ENCODE measurements around the gene RRM2.

The RRM2 gene

DNA sequence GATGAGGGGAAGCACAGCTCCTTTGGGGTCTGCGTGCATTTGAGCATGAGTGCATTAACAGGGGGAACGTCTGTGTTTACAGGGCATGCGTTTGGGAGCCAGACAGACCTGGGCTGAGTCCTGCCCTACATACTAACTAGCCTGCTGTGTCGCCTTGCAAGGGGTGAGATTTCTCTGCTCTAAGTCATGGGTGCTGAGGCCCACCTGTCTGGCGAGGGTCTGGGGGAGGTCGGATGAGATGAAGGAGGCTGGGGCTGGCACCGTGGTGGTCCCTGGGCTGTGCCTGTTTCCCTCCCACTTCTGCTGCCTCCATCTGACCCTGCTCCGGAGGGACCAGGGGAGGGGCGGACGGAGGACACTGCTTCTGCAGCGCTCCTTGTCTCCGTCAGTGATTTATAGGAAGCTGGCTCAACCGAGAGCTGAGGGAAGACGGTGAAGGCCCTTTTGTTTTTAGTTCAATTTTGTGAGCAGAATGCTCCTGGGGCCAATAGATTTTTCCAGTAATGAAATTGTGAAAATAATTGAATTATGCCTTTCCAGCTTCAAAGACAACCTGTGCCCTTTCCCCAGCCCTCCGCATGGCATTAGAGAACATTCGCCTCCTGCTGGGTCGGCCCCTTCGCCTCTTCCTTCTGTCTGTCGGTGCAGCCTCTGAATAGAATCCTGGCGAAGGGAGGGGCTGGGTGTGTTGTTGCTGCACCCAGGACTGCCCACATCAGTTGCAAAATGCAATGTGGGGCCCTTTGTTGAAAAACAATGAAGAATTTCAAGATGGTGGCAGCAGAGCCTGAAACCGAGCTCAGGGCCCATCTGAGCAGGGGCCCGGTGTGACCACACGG, 49.7 kb downstream of the RRM2 start:
- DNase-seq (ENCODE audit: low spot score), result no peak

DNA sequence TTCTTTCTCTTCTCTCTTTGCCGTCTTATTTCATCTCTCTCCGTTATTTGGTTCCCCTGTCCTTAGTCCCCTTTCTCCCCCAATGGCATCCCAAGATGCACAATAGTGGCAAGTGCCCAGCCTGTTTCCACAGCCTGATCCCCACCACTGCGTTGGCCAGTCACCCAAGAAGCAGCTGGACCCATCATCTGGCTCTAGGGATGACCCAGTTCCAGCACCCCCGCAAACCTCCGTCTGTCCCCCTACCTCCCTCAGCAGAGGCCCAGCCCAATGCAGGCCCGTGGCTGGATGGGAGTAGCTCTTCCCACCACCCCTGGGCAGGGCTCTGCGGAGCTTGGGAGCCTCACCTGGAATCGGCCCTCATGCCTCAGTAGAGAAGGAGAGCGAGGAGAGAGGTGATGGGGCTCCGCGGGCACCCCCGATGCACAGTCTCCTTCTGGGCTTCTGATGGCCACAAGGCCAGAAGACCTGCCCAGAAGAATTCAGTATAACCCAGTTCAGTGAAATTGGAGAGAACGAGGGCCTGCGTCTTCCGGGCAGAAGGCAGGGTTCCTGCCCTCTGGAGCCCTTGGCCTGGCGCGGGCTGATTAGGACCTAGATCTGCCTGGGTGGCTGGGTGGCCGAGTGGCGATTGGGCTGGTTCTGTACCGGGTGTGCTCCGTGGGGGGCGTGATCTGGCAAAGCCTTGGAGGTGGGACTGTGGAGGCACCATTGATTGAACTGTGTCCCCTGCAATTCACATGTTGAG, 50.9 kb downstream of the RRM2 start:
- DNase-seq (ENCODE audit: low spot score), result no peak

DNA sequence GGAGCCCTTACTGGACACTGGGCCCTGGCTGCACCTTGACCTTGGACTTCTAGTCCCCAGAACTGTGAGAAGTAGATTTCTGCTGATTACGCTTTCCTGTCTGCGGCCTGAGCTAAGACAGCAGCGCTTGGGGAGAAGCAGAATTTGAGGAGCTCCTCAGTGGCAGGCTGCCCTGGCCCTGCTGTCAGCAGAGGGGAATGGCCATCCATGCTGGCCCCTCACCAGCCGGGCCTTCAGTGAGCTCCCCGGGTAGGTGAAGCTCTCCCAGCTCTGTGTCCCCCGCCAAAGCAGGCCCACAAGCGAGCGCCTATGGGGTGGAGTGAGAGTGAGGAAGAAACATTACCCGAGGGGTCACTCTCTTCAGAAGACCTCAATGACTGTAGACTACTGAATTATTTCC, 51.6 kb downstream of the RRM2 start:
- DNase-seq (ENCODE audit: low spot score), result no peak

DNA sequence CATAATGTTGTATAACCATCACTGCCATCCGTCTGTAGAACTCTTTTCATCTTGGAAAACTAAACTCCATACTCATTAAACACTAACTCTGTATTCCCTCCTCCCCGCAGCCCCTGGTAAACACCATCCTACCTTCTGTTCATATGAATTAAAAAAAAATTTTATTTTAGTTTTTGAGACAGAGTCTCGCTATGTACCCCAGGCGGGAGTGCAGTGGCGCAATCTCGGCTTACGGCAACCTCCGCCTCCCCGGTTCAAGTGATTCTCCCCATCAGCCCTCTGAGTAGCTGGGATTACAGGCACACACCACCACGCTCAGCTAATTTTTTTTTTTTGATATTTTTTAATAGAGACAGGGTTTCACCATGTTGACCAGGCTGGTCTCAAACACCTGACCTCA, 52.9 kb downstream of the RRM2 start:
- DNase-seq (ENCODE audit: low spot score), result no peak

DNA sequence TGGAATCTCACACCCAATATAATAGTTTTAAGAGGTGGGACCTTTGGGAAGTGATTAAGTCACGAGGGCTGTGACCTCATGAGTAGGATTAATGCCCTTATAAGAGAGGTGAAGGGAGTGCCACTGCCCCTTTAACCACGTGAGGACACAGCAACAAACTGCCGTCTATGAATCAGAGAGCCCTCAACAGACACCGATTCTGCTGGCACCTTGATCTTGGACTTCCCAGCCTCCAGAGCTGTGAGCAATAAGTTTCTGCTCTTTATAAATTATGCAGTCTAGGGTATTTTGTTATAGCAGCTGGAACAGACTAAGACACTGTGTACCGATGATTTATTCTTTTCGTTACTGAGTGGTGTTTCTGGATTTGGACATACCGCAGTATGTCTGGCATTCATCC, 56.2 kb downstream of the RRM2 start:
- DNase-seq (ENCODE audit: low spot score), result no peak

DNA sequence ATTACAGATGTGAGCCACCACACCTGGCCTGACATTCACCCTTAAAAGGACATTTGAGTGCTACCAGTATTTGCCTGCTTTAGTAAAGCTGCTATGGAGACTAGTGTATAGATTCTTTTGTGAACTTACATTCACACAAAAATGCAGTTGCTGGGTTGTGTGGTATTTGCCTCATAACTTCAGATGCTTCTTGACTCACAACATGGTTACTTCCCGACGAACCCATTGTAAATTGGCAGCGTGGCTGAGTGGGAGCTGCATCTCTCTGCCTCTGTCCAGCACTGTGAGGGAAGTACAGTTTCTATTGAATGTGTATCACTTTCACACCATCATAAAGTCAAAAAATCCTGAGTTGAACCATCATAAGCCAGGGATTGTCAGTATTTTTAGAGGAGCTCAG, 56.9 kb downstream of the RRM2 start:
- no peak for DNase-seq (ENCODE audit: low spot score)

DNA sequence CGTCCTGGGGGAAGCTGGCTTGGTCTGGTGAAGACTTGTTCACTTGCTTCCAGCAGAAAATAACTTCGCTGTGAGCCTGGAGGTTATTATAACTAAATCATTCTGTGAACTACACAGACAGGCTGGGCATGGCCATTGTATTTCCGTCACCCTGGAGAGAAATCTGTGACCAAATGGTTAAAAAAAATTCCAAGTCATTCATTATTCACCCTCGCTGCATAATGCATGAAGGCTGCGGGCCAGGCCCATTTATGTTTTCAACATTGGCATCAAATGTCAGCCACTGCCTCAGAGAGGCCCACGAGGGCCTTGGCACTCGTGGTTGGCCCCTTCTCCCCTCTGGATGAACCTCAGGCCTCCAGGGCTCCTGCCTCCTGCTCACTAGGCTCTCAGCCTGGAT, 57.7 kb downstream of the RRM2 start:
- DNase-seq (ENCODE audit: low spot score), result no peak

All from cerebellar cortex (tissue), 1 donor.